Thyroid gland (tissue), 4 donors: Measurements from ENCODE around the gene IFNA6.

Source experiments
- CTCF ChIP-seq, 6 experiments: fragments of 200-600 bp in 3 of 6; fragments of 450-650 bp in 3 of 6; sonication (generic) in 3 of 6; IDR thresholded peaks; one replicate each; pipeline ENCODE4 v1.5.1; 2016 to 2019; ENCODE audit warnings: antibody characterized with exemption in 6 of 6, mild to moderate bottlenecking in 2 of 6, inconsistent platforms in 1 of 6, moderate library complexity in 1 of 6
- POLR2A ChIP-seq, 2 donors: fragments of 450-650 bp; IDR thresholded peaks; one replicate each; pipeline ENCODE4 v1.6.1; 2017; ENCODE audit warnings: antibody characterized with exemption in 2 of 2, mild to moderate bottlenecking in 2 of 2, moderate library complexity in 1 of 2

- TF ChIP-seq POLR2A (IDR thresholded peaks at IDR 0.05), result no peak
- no peak for TF ChIP-seq CTCF (IDR thresholded peaks at IDR 0.05)
These were observed 34.5 kb upstream of the IFNA6 start, which contains the start of gene IFNA2 for GRCh38 chr9:21385131-21385670.
